ENCODE measurements around the gene CPAMD8.

CPAMD8 gene

DNA sequence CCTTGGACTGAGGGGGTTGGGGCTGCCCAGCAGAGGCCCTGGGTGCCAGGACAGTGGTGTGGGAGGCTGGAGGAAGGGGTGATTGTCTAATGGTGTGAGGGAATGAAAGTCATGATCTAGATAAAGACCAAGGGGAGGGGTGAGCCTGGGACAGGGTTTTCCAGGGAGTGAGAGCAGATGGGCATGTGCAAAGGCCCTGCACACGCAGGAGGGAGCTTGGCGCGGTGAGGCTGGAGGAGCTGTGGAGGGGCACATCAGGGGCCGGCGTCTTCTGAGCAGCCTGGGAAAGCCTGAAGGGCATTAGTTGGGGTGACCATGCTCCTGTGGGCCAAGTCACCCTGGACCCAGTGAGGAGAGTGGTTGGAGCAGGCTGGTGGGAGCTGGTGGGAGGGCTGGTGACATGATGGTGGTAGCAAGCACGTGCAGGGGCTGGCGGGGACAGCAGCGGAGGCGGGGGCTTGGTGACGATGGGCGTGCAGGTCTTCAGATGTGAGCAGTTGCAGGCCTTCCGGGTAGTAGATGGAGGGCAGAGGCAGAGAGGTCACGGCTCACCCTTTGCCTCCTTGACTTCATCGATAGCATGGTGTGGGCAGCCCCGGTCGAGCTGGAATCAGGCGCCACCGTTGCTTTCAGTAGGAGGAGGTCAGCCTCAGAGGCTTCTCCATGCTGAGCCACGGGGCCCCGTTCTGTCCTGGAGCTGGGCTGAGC, 158.0 kb downstream of the CPAMD8 start:
- no peak for DNase-seq

DNA sequence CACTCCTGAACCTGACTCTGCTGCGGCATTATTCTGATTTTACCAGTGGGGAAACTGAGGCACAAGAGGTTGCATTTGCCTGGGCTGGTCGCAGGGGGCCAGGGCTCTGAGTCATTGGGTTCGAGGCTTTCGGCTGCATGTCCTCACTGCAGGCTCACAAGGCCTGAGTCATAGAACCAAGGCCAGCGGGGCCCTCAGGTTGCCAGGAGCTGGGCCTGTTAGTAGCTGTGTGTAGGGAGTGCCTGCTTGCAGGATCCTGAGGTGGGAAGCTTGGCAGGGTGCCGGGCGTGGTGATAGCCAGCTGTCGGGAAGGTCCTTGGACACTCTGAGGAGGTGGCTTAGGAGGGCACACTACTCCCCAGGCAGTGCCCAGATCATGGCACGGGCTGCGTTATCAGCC, 159.4 kb downstream of the CPAMD8 start:
- DNase-seq: no peak

DNA sequence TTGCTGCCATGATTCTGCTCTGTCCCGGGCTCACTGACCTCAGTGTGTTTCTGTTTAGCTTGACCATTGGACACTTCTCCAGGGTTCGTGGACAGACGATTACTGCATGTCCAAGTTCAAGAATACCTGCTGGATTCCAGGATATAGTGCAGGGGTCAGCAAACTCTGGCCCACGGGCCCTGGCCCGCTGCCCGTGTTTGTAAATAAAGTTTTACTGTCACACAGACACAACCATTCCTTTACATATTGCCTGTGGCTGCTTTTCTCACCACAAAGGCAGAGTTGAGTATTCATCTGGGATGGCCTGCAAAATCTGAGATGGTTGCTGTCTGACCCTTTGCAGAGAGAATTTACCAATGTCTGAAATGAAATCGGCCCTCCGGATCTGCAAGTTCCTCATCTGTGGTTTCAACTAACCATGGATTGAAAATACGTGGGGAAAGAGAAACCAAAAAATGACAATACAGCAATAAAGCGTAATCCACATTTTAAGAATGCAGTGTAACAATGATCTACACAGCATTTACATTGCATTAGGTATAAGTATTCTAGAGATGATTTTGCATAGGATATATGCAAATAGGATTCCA, 163.7 kb downstream of the CPAMD8 start:
- DNase-seq: no peak

DNA sequence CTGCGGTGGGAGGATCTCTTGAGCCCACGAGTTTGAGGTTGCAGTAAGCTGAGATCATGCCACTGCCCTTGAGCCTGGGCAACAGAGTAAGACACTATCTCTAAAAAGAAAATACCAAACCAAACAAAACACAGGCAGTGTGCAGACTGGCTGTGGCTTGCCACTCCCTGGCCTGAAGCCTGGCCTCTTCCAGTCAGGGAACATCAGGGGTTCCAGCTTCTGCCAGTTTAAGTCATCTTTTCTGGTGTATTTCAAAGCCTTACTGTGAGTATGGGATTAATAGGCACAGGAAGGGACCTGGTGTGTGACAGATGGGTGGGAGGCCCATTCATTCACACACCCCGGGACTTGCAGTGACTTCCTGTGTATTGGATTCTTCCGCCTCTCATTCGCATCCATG, 164.8 kb downstream of the CPAMD8 start:
- no peak for DNase-seq

DNA sequence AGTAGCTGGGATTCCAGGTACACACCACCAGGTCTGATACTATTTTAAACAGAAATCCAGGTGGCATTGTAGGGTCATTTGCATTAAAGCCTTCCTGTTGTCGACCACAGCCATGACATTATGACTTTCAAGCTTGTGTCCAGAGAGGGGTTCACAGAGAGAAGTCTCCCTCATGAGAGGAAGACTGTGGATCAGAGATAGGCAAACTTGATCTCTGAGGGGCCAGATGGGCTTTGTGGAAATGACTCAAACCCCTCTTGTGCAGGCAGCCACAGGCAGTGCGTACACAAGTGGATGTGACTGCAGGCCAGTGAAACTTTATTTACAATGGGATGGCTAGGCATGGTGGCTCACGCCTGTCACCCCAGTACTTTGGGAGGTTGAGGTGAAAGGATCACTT, 165.6 kb downstream of the CPAMD8 start:
- no peak for DNase-seq

DNA sequence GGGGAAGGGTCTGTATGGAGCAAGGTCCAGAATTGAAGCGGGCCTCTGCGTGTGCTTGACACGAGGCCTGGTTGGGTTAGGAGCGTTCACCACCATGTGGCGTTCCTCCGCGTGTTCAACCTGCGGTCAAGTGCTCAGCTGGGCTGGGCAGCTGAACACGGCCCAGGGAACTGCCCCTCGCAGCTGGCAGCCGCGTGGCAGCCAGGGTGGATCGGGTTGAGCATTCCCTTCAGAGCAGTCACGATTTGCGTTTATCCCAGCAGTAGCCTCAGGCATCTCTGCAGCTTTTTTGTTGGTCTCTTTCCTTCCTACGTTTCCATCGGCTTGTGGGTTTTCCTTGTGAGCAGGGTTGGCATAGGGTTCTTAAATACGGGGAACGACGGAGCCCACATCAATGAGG, 166.5 kb downstream of the CPAMD8 start:
- DNase-seq: no peak

DNA sequence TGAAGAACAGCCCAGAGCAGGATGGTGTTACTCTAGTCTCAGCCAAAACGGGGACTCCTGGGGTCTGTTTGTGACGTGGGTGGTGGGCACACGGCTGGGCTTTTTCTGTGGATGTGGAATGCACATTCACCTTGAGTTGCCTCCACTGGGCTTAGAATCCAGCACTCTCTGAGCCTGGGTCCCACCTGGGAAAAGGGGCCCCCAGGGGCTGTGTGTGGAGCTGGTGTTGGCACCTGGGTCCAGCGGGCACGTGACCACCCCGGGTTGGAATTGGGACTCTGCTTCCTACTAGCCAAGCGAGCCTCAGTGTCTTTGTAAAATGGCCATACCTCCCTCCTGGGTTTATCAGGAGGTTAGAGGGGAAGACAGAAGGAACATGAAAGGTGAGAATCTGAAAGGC, 167.0 kb downstream of the CPAMD8 start:
- DNase-seq: no peak

DNA sequence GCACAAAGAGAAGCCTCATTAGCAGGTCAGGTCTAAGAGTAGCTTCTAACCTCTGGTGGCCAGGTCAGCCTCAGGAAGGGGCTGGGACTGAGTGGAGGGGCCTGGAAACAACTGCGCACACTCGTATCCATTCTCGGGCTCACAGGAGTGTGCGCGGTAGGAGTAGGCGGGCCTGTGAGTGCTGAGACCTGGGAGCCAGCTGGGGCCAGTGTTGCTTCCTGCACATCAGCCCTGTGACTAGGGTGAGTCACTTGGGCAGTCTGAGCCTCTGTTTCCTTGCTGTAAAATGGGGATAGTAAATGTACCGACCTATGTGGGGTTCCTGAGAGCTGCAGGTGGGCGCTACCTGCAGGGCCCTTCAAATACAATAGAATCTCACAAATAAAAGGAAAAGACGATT, 170.5 kb downstream of the CPAMD8 start:
- DNase-seq: no peak

DNA sequence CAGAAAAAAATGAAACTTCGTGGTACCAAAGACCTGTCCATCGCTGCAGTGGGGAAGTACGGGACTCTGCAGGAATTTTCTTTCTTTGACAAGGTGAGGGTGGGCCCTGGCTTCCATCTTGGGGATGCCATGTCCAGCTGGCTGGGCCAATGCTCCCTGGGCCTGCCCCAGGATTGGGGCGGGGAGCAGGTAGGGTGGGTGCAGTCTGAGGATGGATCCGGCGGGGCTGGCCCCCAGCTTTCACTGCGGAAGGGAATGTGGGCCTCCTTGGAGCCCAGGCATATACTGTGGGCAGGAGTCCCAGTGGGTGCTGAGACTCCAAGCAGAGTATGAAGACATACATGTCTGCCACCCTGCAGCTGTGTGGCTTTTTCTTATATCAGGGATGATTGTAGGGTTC, 173.5 kb downstream of the CPAMD8 start:
- DNase-seq: no peak

DNA sequence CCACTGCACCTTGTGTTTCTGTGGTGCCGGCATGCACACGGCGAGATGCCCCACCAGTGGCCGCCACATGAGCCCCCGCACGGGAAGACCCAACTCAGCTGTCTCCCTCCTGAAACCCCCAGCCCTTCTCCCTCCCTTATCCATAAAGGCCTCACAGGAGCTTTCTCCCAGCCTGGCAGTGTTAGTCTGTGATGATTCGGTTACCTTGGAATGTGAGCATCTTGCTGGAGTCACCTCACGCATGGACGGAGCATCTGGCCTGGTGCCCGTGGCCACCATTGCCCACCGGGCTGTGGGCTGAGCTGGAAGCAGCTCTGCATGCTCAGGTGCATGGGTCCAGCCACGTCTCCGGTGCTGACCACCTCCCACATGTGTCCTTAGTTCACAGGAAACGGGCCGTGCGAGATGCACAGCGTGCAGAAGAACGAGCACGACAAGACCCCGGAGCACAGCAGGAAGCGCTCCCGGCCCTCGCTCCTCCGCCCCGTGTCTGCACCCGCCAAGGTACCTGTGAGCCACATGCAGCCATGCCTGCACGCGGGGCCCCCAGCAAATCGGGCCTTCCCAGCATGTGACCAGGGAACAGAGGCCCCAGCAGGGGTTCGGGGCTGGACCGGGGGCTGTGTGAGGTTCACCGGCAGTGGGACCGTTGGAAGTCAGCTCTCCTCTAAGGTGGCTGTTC, 175.4 kb downstream of the CPAMD8 start:
- no peak for DNase-seq

DNA sequence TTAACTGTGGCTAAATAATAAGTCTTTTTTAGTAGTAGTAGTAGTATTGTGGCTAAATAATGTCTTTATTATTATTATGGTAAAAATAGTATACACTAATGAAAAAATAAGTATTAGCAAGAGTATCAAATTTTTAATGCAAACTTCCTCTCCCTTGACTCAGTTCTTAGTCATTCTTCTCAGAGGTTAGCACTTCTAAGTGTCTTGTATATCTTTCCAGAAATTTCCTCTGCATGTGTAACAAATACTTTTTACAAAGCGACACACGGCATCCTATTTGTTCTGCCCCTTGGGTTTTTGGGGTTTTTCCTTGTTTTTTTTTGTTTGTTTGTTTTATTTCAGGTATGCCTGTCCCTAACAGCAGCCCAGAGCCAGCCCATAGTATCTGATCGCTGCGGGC, 176.5 kb downstream of the CPAMD8 start:
- DNase-seq: no peak

DNA sequence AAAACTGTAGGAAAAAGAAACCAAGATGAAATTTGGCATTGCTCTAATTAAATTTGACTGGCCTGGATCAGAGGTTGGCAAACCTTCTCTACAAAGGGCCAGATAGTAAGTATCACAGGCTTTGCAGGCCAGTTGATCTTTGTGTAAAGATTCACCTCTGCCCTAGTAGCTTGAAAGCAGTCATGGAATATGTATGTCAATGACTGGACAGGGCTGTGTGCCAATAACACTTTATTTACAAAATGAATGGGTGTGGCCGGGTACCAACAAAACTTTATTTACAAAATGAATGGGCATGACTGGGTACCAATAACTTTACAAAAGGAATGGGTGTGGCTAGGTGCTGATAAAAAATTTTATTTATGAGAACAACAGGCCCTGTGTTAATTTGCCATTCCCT, 177.4 kb downstream of the CPAMD8 start:
- DNase-seq: no peak

DNA sequence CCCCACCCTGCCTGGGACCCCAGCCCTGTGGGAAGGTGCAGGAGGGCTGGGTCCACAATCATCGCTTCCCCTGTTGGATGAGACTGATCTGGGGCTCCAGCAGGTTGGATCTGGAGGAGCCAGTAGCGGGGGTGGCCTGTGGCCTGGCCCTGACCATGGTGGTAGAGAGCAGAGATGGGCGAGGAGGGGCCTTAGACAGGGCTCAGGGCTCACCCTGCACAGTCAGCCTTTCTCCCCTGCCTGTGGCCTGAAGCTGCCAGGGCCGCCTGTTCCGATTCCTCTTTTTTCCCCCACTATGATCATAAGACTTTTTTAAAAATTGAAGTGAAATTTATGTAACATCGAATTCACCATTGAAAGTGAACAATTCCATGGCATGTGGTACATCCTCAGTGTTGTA, 179.2 kb downstream of the CPAMD8 start:
- no peak for DNase-seq

DNA sequence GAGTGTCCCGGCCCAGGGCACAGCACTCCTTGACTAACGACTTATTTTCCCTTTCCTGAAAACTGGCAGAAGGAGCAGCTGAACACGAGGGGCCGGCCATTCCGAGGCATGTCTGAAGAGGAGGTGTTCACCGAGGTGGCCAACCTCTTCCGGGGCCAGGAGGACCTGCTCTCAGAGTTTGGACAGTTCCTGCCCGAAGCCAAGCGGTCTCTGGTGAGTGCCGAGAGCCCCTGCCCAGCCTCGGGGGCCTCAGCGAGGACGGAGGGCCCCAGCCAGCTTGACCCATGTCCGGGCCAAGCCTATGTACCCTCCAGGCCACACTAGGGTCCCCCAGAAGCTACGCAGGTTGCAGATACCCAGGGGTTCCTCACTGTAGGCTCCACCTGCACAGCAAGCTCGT, 179.7 kb downstream of the CPAMD8 start:
- DNase-seq: no peak
